PC-3 (cell line): ENCODE results near the gene SH3RF3.

Source experiments
- CTCF ChIP-seq: fragments of 300-600 bp; sonication (generic); conservative IDR thresholded peaks from 2 replicates; pipeline ENCODE4 v1.5.1; 2017; ENCODE audit warnings: antibody characterized with exemption, low read depth, mild to moderate bottlenecking, low read length
- EZH2 ChIP-seq: fragments of 300-600 bp; sonication (generic); IDR thresholded peaks from one replicate; pipeline ENCODE4 v1.6.1; 2017; ENCODE audit warnings: antibody characterized with exemption, mild to moderate bottlenecking, low read length; ENCODE audit not compliant: unreplicated experiment

DNA sequence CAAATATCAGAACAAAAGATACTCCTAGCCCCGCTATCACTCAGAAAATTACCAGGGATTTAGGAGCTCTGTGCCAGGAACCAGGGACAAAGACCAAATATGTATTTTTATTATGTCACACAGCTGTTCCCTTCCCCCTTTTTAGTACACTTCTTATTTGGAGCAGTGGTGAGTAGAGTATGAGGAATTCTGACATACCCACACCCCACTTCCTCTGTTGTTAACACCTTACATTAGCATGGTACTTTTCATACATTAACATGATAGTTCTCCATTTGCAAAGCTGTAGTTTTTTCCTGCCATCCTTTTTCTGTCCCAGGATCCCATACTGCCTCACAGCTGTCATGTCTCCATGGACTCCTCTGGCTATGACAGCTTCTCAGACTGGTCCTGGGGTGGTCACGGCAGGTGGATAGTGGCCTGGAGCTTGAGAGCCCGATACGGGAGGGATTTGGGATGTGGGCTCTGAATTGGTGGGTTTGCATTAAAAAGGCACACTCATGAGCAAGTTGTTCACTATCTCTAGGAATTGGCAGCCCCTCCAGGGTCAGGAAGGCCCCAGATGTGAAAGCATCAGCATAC, 100.2 kb downstream of the SH3RF3 start:
- no peak for TF ChIP-seq CTCF
- TF ChIP-seq EZH2, result no peak
